ENCODE measurements around the gene CDKAL1. TPM values are rescaled to one million over a fixed set of nuclear protein-coding genes. Genes with fewer than 3 reads are reported as not detected.

The CDKAL1 gene
- total and polyA plus RNA-seq, 9 of the 15 experiments (the other 6 are each of a cell fraction or from before 2014, with no cell fraction given), result 11.2 to 36.3 (median 20.1) TPM

- TF ChIP-seq CHD7 (IDR thresholded peaks at IDR 0.05; ENCODE audit: low read depth, low read length) (no peak), ZNF407 (IDR thresholded peaks at IDR 0.05; ENCODE audit: low read depth) (no peak), E2F3 (CRISPR knock-in tag; IDR thresholded peaks at IDR 0.05) (0 out of 2 replicates have a peak, but pooled peaks have one; percentile 53), RFX7 (CRISPR knock-in tag; IDR thresholded peaks at IDR 0.05) (no peak)
- TF ChIP-seq, protein P1, sequence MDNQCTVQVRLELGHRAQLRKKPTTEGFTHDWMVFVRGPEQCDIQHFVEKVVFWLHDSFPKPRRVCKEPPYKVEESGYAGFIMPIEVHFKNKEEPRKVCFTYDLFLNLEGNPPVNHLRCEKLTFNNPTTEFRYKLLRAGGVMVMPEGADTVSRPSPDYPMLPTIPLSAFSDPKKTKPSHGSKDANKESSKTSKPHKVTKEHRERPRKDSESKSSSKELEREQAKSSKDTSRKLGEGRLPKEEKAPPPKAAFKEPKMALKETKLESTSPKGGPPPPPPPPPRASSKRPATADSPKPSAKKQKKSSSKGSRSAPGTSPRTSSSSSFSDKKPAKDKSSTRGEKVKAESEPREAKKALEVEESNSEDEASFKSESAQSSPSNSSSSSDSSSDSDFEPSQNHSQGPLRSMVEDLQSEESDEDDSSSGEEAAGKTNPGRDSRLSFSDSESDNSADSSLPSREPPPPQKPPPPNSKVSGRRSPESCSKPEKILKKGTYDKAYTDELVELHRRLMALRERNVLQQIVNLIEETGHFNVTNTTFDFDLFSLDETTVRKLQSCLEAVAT (IDR thresholded peaks at IDR 0.05), result no peak
Measured at GRCh38 chr6:21263531-21264287, 729.5 kb downstream of the CDKAL1 start (continued).

Data from K562 (cell line).